ENCODE results near the gene GGT6. TPM values are rescaled to one million over a fixed set of nuclear protein-coding genes. Genes with fewer than 3 reads are reported as not detected.

The GGT6 gene
- polyA plus RNA-seq, 1 of the 3 experiments (the other 2 are of a cell fraction) = not detected

DNA sequence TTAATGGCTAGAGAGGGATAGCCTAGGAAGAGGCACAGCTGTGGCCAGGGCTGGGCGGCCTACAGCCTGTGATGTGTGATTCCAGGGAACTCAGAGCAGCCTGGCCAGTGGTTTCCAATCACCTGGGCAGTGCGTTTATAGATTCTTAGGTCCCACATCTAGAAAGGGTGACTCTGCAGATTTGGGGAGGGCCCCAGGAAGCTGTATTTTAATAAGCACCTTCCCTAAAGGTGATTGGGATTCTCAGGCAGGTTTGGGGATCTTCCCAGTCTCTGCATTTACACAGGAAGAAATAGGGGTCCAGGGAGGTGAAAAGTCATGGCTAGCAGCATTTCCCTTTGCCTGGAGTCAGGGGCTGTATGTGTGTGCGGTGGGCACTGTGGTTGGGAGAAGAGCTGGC is 52.2 kb downstream of the GGT6 start:
- Histone ChIP-seq H3K4me2 (no peak overlapping the region), H3K36me3 (replicated peaks in 1 of 2; ENCODE audit: control insufficient read depth in 1 of 2, insufficient read depth in 2 of 2, low read length in 1 of 2) (no peaks in the 10 kb centered on the region), H3K27me3 (ENCODE audit: insufficient read depth) (no peaks in the 10 kb centered on the region), H3K79me2 (ENCODE audit: insufficient read depth) (no peaks in the 10 kb centered on the region), H3K4me3 (ENCODE audit: low read depth in 2 of 2, low read length in 1 of 2) (no peak overlapping the region), H3K4me1 (ENCODE audit: control insufficient read depth in 1 of 2, insufficient read depth in 2 of 2, low read depth in 1 of 2, low read length in 1 of 2) (no peaks in the 10 kb centered on the region), H2AFZ (ENCODE audit: low read depth) (no peak overlapping the region), H3F3A (replicated peaks; ENCODE audit: insufficient read depth) (no peaks in the 10 kb centered on the region), H4K20me1 (ENCODE audit: insufficient read depth) (no peaks in the 10 kb centered on the region), H3K27ac (ENCODE audit: low read depth in 2 of 2, low read length in 1 of 2) (no peak overlapping the region), H3K9ac (no peak overlapping the region), H3K9me3 (no peaks in the 10 kb centered on the region), H3K9me2 (no peaks in the 10 kb centered on the region)
- WGBS (ENCODE audit: low lambda C conversion rate) = 92% methylated on average over 3 of the region's 3 CpGs
- DNase-seq = no peak
- POLR2A ChIA-PET = no interaction called here
- TF ChIP-seq FOXM1 (IDR thresholded peaks at IDR 0.05; ENCODE audit: low read depth) = no peak
- TF ChIP-seq GABPA (IDR thresholded peaks at IDR 0.05; ENCODE audit: low read depth) = no peak
- TF ChIP-seq ZBTB33 (IDR thresholded peaks at IDR 0.05; ENCODE audit: borderline replicate concordance, low read depth) = no peak
- TF ChIP-seq, protein P1, sequence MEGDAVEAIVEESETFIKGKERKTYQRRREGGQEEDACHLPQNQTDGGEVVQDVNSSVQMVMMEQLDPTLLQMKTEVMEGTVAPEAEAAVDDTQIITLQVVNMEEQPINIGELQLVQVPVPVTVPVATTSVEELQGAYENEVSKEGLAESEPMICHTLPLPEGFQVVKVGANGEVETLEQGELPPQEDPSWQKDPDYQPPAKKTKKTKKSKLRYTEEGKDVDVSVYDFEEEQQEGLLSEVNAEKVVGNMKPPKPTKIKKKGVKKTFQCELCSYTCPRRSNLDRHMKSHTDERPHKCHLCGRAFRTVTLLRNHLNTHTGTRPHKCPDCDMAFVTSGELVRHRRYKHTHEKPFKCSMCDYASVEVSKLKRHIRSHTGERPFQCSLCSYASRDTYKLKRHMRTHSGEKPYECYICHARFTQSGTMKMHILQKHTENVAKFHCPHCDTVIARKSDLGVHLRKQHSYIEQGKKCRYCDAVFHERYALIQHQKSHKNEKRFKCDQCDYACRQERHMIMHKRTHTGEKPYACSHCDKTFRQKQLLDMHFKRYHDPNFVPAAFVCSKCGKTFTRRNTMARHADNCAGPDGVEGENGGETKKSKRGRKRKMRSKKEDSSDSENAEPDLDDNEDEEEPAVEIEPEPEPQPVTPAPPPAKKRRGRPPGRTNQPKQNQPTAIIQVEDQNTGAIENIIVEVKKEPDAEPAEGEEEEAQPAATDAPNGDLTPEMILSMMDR (IDR thresholded peaks at IDR 0.05) = no peak
- no peak for TF ChIP-seq YY1 (IDR thresholded peaks at IDR 0.05; ENCODE audit: low read depth)
- TF ChIP-seq IRF3 (IDR thresholded peaks at IDR 0.05; ENCODE audit: low read depth, low read length) = no peak
- no peak for TF ChIP-seq EZH2phosphoT487 (IDR thresholded peaks at IDR 0.05; ENCODE audit: borderline replicate concordance, low read depth)
- TF ChIP-seq FOSL2 (IDR thresholded peaks at IDR 0.05; ENCODE audit: borderline replicate concordance, low read depth) = no peak
- no peak for TF ChIP-seq SIN3A (IDR thresholded peaks at IDR 0.05; ENCODE audit: borderline replicate concordance, low read depth, low read length)
- TF ChIP-seq, protein P2, sequence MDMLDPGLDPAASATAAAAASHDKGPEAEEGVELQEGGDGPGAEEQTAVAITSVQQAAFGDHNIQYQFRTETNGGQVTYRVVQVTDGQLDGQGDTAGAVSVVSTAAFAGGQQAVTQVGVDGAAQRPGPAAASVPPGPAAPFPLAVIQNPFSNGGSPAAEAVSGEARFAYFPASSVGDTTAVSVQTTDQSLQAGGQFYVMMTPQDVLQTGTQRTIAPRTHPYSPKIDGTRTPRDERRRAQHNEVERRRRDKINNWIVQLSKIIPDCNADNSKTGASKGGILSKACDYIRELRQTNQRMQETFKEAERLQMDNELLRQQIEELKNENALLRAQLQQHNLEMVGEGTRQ (IDR thresholded peaks at IDR 0.05; ENCODE audit: borderline replicate concordance, low read depth, low read length) = no peak
- no peak for TF ChIP-seq RFX5 (IDR thresholded peaks at IDR 0.05; ENCODE audit: low read length)
- TF ChIP-seq RAD21 (IDR thresholded peaks at IDR 0.05; ENCODE audit: low read length) = no peak
- TF ChIP-seq TCF12 (IDR thresholded peaks at IDR 0.05) = no peak
- CTCF ChIA-PET = no interaction called here

Data from SK-N-SH (cell line).